ENCODE data around the gene COPG1.

GRCh38 chr3:129249284-129250065 is at the start of gene COPG1:
- TF ChIP-seq POLR2AphosphoS5 (IDR thresholded peaks at IDR 0.05): peak; percentile 98 to 99
- TF ChIP-seq CTCF (IDR thresholded peaks at IDR 0.05): no peak
